Stomach (tissue), 9 donors: ENCODE results near the gene SEMA5A. TPM values are rescaled to one million over a fixed set of nuclear protein-coding genes. Genes with fewer than 3 reads are reported as not detected.

Experiments
- DNase-seq, 2 donors: peaks; one replicate each; pipeline versions ENCODE4 v3.0.0 to v3.0.0-alpha.2; 2013 to 2019
- H3K27ac ChIP-seq, 5 donors: fragments of 200-600 bp in 4 of 5; sonication (generic) in 4 of 5; one replicate each; pipeline ENCODE4 v1.5.1; 2013 to 2019; ENCODE audit warnings: mild to moderate bottlenecking in 1 of 5, moderate library complexity in 1 of 5
- H3K27me3 ChIP-seq, 3 donors: fragments of 200-600 bp; sonication (generic); one replicate each; pipeline ENCODE4 v1.5.1; 2017 to 2019; ENCODE audit warnings: mixed run types in 1 of 3
- H3K36me3 ChIP-seq, 4 donors: fragments of 200-600 bp; sonication (generic); 1 replicate in 3 of 4; 2 replicates in 1 of 4; pipeline ENCODE4 v1.5.1; 2016 to 2019
- H3K4me1 ChIP-seq, 4 donors: fragments of 200-600 bp; sonication (generic); one replicate each; pipeline ENCODE4 v1.5.1; 2016 to 2019
- H3K4me3 ChIP-seq, 4 donors: fragments of 200-600 bp; sonication (generic) in 3 of 4; one replicate each; pipeline ENCODE4 v1.5.1; 2016 to 2019; ENCODE audit warnings: mild to moderate bottlenecking in 1 of 4
- H3K9me3 ChIP-seq, 4 donors: fragments of 200-600 bp; sonication (generic); one replicate each; pipeline ENCODE4 v1.5.1; 2016 to 2019
- EP300 ChIP-seq: sonication (generic); formaldehyde crosslinking; IDR thresholded peaks from one replicate; pipeline ENCODE4 v1.6.1; 2017; ENCODE audit warnings: antibody characterized with exemption
- POLR2A ChIP-seq, 4 donors: fragments of 450-650 bp; IDR thresholded peaks; one replicate each; pipeline ENCODE4 v1.6.1; 2016; ENCODE audit warnings: antibody characterized with exemption in 4 of 4, control low read depth in 2 of 4, mild to moderate bottlenecking in 1 of 4, moderate library complexity in 1 of 4
- POLR2AphosphoS5 ChIP-seq, 3 donors: sonication (generic); formaldehyde crosslinking; IDR thresholded peaks; one replicate each; pipeline ENCODE4 v1.6.1; 2016; ENCODE audit warnings: antibody characterized with exemption in 3 of 3
- WGBS, 5 donors: extraction: QIAGEN DNeasy Blood & Tissue Kit in 3 of 5; methylation state at CpG; one replicate each; pipeline versions ENCODE4 v1.1.5 to v1.1.7; 2013 to 2018; 5-methylcytosine and 5-hydroxymethylcytosine counted together
- intact Hi-C: fragments of 100-400 bp; cut with DNase I; formaldehyde crosslinking; loops from one replicate; pipeline ENCODE4 v1.15.1; 2023; ENCODE audit warnings: low total_unique reads
- polyA plus RNA-seq, 3 donors: library from polyadenylated mRNA; stranded (reverse); fragments of 200-250 nt; gene quantifications; one replicate each; pipeline ENCODE4 v1.2.3, GENCODE V29; 2013
- total RNA-seq, 5 donors: library from RNA; depleted of rRNA; stranded (reverse); fragments of >200 nt; gene quantifications; one replicate each; pipeline versions ENCODE4 v1.1.0 to v1.2.3, GENCODE V29; 2014 to 2016
- TF ChIP-seq, protein P1 (sequence below), 7 experiments: fragments of 450-650 bp in 4 of 7; fragments of 200-600 bp in 3 of 7; sonication (generic) in 3 of 7; IDR thresholded peaks; one replicate each; pipeline ENCODE4 v1.5.1; 2016 to 2019; ENCODE audit warnings: antibody characterized with exemption in 7 of 7, control low read depth in 2 of 7, mild to moderate bottlenecking in 1 of 7
- donor health status: healthy with polysubstance abuse.
- donor health status: Bipolar disorder and iron deficiency.
- donor health status: healthy.

Gene SEMA5A
- total and polyA plus RNA-seq, 8 donors = 0.62 to 26.4 (median 3.2) TPM

DNA sequence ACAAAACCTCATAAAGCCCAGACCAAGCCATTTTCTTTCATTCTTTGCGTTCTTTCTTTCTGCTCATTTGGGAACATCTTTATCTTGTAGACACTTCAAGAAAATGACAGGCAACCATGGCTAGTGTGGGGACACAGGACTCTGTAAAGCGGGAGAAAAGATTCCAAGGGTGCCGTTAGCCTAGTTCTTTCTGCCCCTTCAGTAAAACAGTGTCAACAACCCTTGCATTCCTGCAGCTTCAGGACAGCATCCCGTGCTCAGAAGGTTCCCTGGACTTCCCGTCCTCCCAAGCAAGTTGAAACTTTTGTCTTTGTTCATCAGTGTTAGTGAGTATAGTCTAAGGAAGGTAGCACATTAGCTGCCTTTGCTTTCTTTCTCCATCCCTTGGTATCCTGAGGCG, 42.4 kb upstream of the SEMA5A start:
- no peak for TF ChIP-seq POLR2A (IDR thresholded peaks at IDR 0.05)
- no peak for TF ChIP-seq POLR2AphosphoS5 (IDR thresholded peaks at IDR 0.05)
- TF ChIP-seq, protein P1, sequence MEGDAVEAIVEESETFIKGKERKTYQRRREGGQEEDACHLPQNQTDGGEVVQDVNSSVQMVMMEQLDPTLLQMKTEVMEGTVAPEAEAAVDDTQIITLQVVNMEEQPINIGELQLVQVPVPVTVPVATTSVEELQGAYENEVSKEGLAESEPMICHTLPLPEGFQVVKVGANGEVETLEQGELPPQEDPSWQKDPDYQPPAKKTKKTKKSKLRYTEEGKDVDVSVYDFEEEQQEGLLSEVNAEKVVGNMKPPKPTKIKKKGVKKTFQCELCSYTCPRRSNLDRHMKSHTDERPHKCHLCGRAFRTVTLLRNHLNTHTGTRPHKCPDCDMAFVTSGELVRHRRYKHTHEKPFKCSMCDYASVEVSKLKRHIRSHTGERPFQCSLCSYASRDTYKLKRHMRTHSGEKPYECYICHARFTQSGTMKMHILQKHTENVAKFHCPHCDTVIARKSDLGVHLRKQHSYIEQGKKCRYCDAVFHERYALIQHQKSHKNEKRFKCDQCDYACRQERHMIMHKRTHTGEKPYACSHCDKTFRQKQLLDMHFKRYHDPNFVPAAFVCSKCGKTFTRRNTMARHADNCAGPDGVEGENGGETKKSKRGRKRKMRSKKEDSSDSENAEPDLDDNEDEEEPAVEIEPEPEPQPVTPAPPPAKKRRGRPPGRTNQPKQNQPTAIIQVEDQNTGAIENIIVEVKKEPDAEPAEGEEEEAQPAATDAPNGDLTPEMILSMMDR (IDR thresholded peaks at IDR 0.05) = no peak
- no peak for TF ChIP-seq EP300
- Histone ChIP-seq H3K27ac (no peak overlapping the region), H3K36me3 (no peaks in the 10 kb centered on the region), H3K9me3 (no peaks in the 10 kb centered on the region), H3K4me3 (no peak overlapping the region), H3K27me3 (no peaks in the 10 kb centered on the region), H3K4me1 (no peaks in the 10 kb centered on the region)
- no peak for DNase-seq
- intact Hi-C loops = no loop called here
- WGBS, 5 donors = 61 to 74% (median 72%) methylated on average over 5 to 6 of the region's 6 CpGs

DNA sequence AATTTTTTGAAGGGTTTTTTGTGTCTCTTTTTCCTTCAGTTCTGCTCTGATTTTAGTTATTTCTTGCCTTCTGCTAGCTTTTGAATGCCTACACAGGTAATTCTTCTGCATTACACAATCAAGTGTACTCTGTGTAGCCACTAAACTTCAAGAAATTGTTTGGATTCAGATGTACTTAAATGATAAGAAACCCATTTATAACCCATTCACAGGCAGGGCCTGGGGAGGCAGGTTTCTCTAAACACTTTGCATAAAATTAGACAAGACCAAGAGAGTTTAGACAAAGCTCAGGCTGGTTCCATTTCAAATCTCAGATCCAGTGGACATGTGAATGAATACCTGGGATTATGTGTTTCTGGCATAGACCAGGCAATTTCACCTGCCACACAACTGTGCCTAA, 41.3 kb upstream of the SEMA5A start:
- H3K4me3 ChIP-seq = no peak overlapping the region
- intact Hi-C loops = no loop called here
- no peak for TF ChIP-seq POLR2AphosphoS5 (IDR thresholded peaks at IDR 0.05)
- TF ChIP-seq POLR2A (IDR thresholded peaks at IDR 0.05) = no peak
- no peak for TF ChIP-seq EP300
- TF ChIP-seq, protein P1 (IDR thresholded peaks at IDR 0.05) = no peak

DNA sequence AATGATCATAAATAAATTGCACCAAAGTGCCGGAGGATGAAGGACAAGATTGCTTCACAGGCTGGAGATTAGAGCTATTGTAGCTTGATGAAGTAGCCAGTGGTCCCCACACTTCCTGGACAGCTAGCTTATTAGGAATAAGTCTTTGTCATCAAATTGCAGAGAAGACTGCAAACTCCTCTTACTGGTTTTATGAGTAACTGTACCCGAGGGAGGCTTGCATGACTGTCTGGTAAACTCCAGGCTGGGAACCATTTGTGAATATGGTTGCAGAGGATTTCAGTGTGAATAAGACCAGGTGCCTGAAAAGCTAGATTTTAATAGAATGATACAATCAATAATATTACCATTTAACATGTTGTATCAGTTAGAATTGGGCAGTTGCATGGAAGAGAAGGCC, 36.5 kb upstream of the SEMA5A start:
- no peaks in the 10 kb centered on the region for H3K4me1 ChIP-seq
- no peak overlapping the region for H3K27ac ChIP-seq
- no peaks in the 10 kb centered on the region for H3K36me3 ChIP-seq
- 57 to 75% (median 72%) methylated on average over 2 of the region's 2 CpGs for WGBS, 5 donors
- intact Hi-C loops = no loop called here
- no peak for DNase-seq
- H3K9me3 ChIP-seq = peaks cover 0 to 9% (median 0%) of the 10 kb centered on the region in 4 donors
- TF ChIP-seq, protein P1 (IDR thresholded peaks at IDR 0.05) = no peak
- TF ChIP-seq POLR2AphosphoS5 (IDR thresholded peaks at IDR 0.05) (no peak), EP300 (no peak), POLR2A (IDR thresholded peaks at IDR 0.05) (no peak)
- no peak overlapping the region for H3K4me3 ChIP-seq
- no peaks in the 10 kb centered on the region for H3K27me3 ChIP-seq

More for the DNA sequence above, 41.3 kb upstream of the SEMA5A start:
- Histone ChIP-seq H3K4me1 (no peaks in the 10 kb centered on the region), H3K27me3 (no peaks in the 10 kb centered on the region), H3K36me3 (no peaks in the 10 kb centered on the region), H3K27ac (no peak overlapping the region), H3K9me3 (no peaks in the 10 kb centered on the region)
- no peak for DNase-seq

DNA sequence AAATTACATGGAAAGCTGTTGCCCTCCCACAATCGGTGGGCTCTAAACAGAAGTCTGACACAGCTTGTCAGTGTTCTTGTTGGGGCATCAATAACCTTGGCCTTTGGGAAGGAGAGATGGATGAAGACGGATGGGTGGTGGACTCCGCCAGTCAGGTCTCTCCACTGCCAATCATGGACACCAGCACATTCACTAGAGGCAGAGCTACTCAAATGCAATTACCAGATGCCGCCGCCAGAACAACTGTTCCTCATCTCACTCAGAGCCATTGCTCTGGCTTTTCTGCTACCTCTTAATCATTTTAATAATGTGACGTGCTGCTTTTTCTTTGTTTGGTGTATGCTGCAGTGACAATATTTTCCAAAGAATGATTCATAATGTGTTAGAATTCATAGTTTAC, 27.9 kb upstream of the SEMA5A start:
- intact Hi-C loops = no loop called here
- Histone ChIP-seq H3K4me1 (no peaks in the 10 kb centered on the region), H3K9me3 (peaks cover 0 to 9% (median 0%) of the 10 kb centered on the region in 4 donors)

More for the DNA sequence above, 27.9 kb upstream of the SEMA5A start:
- Histone ChIP-seq H3K36me3 (no peaks in the 10 kb centered on the region), H3K4me3 (no peak overlapping the region), H3K27me3 (no peaks in the 10 kb centered on the region), H3K27ac (no peak overlapping the region)
- DNase-seq = no peak
- TF ChIP-seq POLR2A (IDR thresholded peaks at IDR 0.05) = no peak
- TF ChIP-seq POLR2AphosphoS5 (IDR thresholded peaks at IDR 0.05) = no peak
- TF ChIP-seq EP300 = no peak
- TF ChIP-seq, protein P1 (IDR thresholded peaks at IDR 0.05) = no peak
- WGBS, 5 donors = 81 to 92% (median 83%) methylated on average over 6 of the region's 6 CpGs
